ENCODE measurements around the gene SNRPB2. TPM values are rescaled to one million over a fixed set of nuclear protein-coding genes. Genes with fewer than 3 reads are reported as not detected.

Gene SNRPB2
- polyA plus RNA-seq, 3 donors from 2014 or later, result 82.3 to 112 (median 84.5) TPM

GRCh38 chr20:16747291-16747811 lies 17.5 kb downstream of the SNRPB2 start:
- Mint-ChIP-seq H3K4me1 (no peaks in the 10 kb centered on the region), H3K27me3 (ENCODE audit: low read depth in 3 of 3) (peaks cover 3 to 6% (median 6%) of the 10 kb centered on the region in 3 donors), H3K36me3 (peaks cover 6 to 10% (median 7%) of the 10 kb centered on the region in 3 donors), H3K27ac (no peak overlapping the region), H3K4me3 (no peak overlapping the region), H3K9me3 (no peaks in the 10 kb centered on the region)
- no peak for DNase-seq

DNA sequence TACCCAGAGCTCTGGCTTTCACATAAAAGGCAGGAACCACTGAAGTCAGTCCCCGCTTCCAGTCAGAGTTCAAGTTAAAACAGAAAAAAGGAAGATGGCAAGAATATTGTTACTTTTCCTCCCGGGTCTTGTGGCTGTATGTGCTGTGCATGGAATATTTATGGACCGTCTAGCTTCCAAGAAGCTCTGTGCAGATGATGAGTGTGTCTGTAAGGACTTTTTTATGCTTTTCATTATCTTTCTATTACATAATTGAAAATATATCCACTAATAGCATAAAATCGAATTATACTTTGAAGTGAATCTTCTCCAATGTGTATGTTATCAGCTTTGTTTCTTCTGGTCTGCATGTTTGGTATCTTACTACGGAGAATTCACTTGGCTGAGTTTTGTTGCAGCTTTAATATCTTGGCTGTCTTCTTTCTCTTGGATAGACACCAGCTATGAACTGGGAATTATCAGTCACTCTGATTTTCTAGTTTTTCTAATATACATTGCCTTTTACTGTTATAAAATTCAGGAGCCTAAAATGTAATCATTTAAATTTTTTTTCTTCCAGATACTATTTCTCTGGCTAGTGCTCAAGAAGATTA lies 18.6 kb downstream of the SNRPB2 start, which contains the start of gene OTOR:
Gene OTOR (plus strand): TSS at position 51 of the 593 bp plus-strand sequence. CDS start 44 bp downstream, at position 95.
- no peaks in the 10 kb centered on the region for H3K9me3 Mint-ChIP-seq
- H3K4me1 Mint-ChIP-seq, result no peaks in the 10 kb centered on the region
- H3K27me3 Mint-ChIP-seq (ENCODE audit: low read depth in 3 of 3), result peaks cover 3 to 6% (median 6%) of the 10 kb centered on the region in 3 donors
- no peak within 1 kb of the TSS for H3K27ac Mint-ChIP-seq
- H3K4me3 Mint-ChIP-seq, result no peak within 1 kb of the TSS
- no peak for DNase-seq
- H3K36me3 Mint-ChIP-seq, result peaks cover 0 to 4% (median 0%) of the 10 kb centered on the region in 3 donors

GRCh38 chr20:16749573-16749972 lies 19.7 kb downstream of the SNRPB2 start:
- no peaks in the 10 kb centered on the region for H3K9me3 Mint-ChIP-seq
- no peaks in the 10 kb centered on the region for H3K4me1 Mint-ChIP-seq
- H3K27me3 Mint-ChIP-seq (ENCODE audit: low read depth in 3 of 3), result peaks cover 3 to 6% (median 6%) of the 10 kb centered on the region in 3 donors
- DNase-seq, result no peak
- H3K36me3 Mint-ChIP-seq, result peaks cover 0 to 4% (median 0%) of the 10 kb centered on the region in 3 donors
- H3K27ac Mint-ChIP-seq, result no peak overlapping the region
- no peak overlapping the region for H3K4me3 Mint-ChIP-seq

GRCh38 chr20:16752082-16752481 lies 22.3 kb downstream of the SNRPB2 start:
- H3K9me3 Mint-ChIP-seq, result peaks cover 0 to 4% (median 0%) of the 10 kb centered on the region in 6 donors
- H3K27me3 Mint-ChIP-seq (ENCODE audit: low read depth in 3 of 3), result peaks cover 3 to 6% (median 4%) of the 10 kb centered on the region in 3 donors
- no peaks in the 10 kb centered on the region for H3K4me1 Mint-ChIP-seq
- no peak overlapping the region for H3K27ac Mint-ChIP-seq
- DNase-seq, result no peak
- peaks cover 0 to under 1% (median 0%) of the 10 kb centered on the region in 3 donors for H3K36me3 Mint-ChIP-seq
- H3K4me3 Mint-ChIP-seq, result no peak overlapping the region

DNA sequence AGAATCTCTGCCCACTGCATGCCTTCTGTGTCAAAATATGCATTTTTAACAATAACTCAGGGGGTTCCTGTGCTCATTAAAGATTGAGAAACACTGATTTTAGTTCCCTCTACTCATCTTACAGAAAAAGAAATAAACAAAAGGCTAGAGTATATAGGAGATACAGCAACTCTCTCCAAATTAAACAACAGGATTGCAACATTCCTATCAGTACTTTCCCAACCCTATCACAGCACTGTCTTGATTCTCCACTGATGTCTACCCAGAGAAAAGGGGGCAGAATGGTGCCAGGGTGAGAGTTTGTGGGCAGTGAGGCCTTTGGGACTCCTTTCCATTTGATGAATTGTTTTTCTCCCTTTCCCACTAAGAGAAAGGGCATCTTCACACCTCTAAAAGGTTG lies 23.1 kb downstream of the SNRPB2 start:
- Mint-ChIP-seq H3K36me3 (no peaks in the 10 kb centered on the region), H3K4me1 (no peaks in the 10 kb centered on the region), H3K27ac (no peak overlapping the region), H3K4me3 (no peak overlapping the region), H3K9me3 (peaks cover 0 to 4% (median 0%) of the 10 kb centered on the region in 6 donors), H3K27me3 (ENCODE audit: low read depth in 3 of 3) (peaks cover 0 to 4% (median 3%) of the 10 kb centered on the region in 3 donors)
- DNase-seq, result no peak

- Mint-ChIP-seq H3K27me3 (ENCODE audit: low read depth in 3 of 3) (peaks cover 0 to 7% (median 2%) of the 10 kb centered on the region in 3 donors), H3K4me1 (no peaks in the 10 kb centered on the region), H3K36me3 (no peaks in the 10 kb centered on the region), H3K9me3 (peaks cover 0 to 4% (median 0%) of the 10 kb centered on the region in 6 donors), H3K4me3 (no peak overlapping the region), H3K27ac (no peak overlapping the region)
- no peak for DNase-seq
Measured at GRCh38 chr20:16758454-16759180, 28.8 kb downstream of the SNRPB2 start.

GRCh38 chr20:16759181-16759563 lies 29.3 kb downstream of the SNRPB2 start:
- H3K27me3 Mint-ChIP-seq (ENCODE audit: low read depth in 3 of 3), result peaks cover 0 to 7% (median 2%) of the 10 kb centered on the region in 3 donors
- DNase-seq, result no peak
- H3K4me1 Mint-ChIP-seq, result no peaks in the 10 kb centered on the region
- no peaks in the 10 kb centered on the region for H3K36me3 Mint-ChIP-seq
- no peak overlapping the region for H3K4me3 Mint-ChIP-seq
- H3K9me3 Mint-ChIP-seq, result peaks cover 0 to 4% (median 0%) of the 10 kb centered on the region in 6 donors
- no peak overlapping the region for H3K27ac Mint-ChIP-seq

DNA sequence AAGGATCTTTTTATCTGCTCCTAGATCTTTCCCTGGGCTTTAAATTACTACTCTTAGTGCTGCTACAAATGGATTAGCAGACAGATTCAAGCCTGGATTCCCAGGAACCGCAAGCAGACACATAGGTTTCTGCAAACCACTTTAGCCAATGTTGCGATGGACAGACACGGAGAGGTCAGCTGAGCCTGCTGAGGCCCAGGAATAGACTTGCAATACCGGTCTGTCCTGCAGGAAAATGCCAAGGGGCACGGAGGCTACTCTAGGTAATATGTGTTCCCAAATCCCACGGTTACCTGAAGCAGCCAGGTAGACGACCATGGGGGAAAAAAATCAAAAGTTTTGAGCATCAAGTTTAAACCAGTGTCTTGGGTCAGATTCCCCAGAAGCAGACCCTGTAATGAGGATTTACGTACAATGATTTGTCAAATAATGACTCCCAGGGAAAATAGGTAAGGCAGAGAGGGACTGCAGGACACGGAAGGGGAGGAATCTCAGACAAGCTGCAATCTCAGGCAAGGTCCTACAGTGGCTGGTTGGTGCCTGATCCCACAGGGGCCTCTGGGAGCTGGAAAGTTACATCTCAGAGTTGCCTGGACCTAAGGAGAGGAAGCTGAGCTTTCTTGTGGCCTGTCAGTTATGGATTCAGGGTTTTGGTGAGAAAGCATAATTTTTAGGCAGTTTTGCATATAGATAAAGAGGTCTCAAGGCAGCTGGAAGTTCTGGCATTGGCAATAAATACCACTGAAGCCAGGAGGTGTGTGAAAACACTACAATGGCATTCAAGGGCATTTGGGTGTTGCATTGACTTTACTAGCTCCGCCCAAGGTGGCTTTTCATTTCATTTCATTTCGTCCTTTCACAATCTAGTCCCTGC lies 30.8 kb downstream of the SNRPB2 start:
- Mint-ChIP-seq H3K27me3 (ENCODE audit: low read depth in 3 of 3) (peaks cover 0 to 12% (median 2%) of the 10 kb centered on the region in 3 donors), H3K27ac (no peak overlapping the region)
- no peak for DNase-seq

GRCh38 chr20:16761305-16761829 lies 31.5 kb downstream of the SNRPB2 start:
- Mint-ChIP-seq H3K4me1 (no peaks in the 10 kb centered on the region), H3K36me3 (no peaks in the 10 kb centered on the region), H3K9me3 (no peaks in the 10 kb centered on the region), H3K27me3 (ENCODE audit: low read depth in 3 of 3) (peaks cover 2 to 15% (median 5%) of the 10 kb centered on the region in 3 donors), H3K4me3 (no peak overlapping the region), H3K27ac (no peak overlapping the region)
- DNase-seq, result peak; percentile 9 to 43 (median 29)

More for the DNA sequence above, 30.8 kb downstream of the SNRPB2 start:
- no peaks in the 10 kb centered on the region for H3K9me3 Mint-ChIP-seq
- no peak overlapping the region for H3K4me3 Mint-ChIP-seq
- no peaks in the 10 kb centered on the region for H3K36me3 Mint-ChIP-seq
- no peaks in the 10 kb centered on the region for H3K4me1 Mint-ChIP-seq

- H3K36me3 Mint-ChIP-seq, result no peaks in the 10 kb centered on the region
- peaks cover 2 to 15% (median 8%) of the 10 kb centered on the region in 3 donors for H3K27me3 Mint-ChIP-seq (ENCODE audit: low read depth in 3 of 3)
- H3K27ac Mint-ChIP-seq, result no peak overlapping the region
- no peak for DNase-seq
- H3K9me3 Mint-ChIP-seq, result no peaks in the 10 kb centered on the region
- H3K4me1 Mint-ChIP-seq, result no peaks in the 10 kb centered on the region
- H3K4me3 Mint-ChIP-seq, result no peak overlapping the region
Measured at GRCh38 chr20:16764560-16764959, 34.7 kb downstream of the SNRPB2 start.

DNA sequence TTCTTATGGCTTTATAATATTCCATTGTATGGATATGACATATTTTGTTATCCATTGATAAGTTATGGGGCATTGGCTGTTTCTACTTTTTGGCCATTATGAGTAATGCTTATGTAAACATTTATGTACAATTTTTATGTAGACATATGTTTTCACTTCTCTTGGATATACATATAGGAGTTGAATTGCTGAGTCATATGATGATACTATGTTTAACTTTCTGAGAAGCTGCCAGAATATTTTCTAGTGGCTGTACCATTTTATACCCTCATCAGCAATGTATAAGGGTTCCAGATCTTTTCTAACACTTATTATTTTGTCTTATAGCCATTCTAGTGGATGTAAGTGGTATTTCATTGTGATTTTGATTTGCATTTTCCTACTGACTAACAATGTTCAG lies 41.4 kb downstream of the SNRPB2 start:
- Mint-ChIP-seq H3K4me1 (no peaks in the 10 kb centered on the region), H3K9me3 (peaks cover 0 to 7% (median 0%) of the 10 kb centered on the region in 6 donors), H3K27ac (no peak overlapping the region), H3K4me3 (no peak overlapping the region), H3K36me3 (no peaks in the 10 kb centered on the region), H3K27me3 (ENCODE audit: low read depth in 3 of 3) (peaks cover 0 to 12% (median 6%) of the 10 kb centered on the region in 3 donors)
- DNase-seq, result no peak

GRCh38 chr20:16775961-16776360 lies 46.1 kb downstream of the SNRPB2 start:
- Mint-ChIP-seq H3K27ac (no peak overlapping the region), H3K9me3 (peaks cover 0 to 13% (median 0%) of the 10 kb centered on the region in 6 donors), H3K27me3 (ENCODE audit: low read depth in 3 of 3) (peaks cover 0 to 12% (median 7%) of the 10 kb centered on the region in 3 donors), H3K4me3 (no peak overlapping the region), H3K4me1 (no peaks in the 10 kb centered on the region), H3K36me3 (no peaks in the 10 kb centered on the region)
- DNase-seq, result no peak

DNA sequence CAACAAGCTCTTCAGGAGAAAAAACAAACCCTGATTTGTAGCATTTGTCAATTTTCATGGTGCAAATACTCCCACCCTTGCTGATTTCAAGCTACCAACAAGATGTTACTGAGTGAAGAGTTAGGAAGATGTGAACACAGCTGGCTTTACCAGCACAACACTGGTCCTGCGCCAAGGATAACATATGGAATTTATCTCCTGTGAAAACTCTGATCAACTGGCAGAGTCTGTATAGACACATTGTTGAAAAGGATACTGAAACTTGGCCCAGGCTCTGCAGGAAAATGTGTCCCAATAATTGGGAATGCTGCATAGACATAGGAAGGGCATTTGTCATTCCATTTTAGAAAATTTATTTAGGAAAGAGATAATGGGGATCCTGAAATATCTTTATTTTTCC lies 47.3 kb downstream of the SNRPB2 start:
- H3K27ac Mint-ChIP-seq, result no peak overlapping the region
- H3K36me3 Mint-ChIP-seq, result no peaks in the 10 kb centered on the region
- H3K4me3 Mint-ChIP-seq, result no peak overlapping the region
- H3K9me3 Mint-ChIP-seq, result peaks cover 0 to 14% (median 3%) of the 10 kb centered on the region in 6 donors
- H3K4me1 Mint-ChIP-seq, result no peaks in the 10 kb centered on the region
- no peak for DNase-seq
- peaks cover 0 to 11% (median 7%) of the 10 kb centered on the region in 3 donors for H3K27me3 Mint-ChIP-seq (ENCODE audit: low read depth in 3 of 3)
